HepG2 (cell line): ENCODE measurements around the gene EGFL8. TPM values are rescaled to one million over a fixed set of nuclear protein-coding genes. Genes with fewer than 3 reads are reported as not detected.

ENCODE experiments used
- ATAC-seq: fragments of 200-7000 bp; cut with Tn5 transposase; 3 replicates; pipeline ENCODE4 v1.9.1; 2020; ENCODE audit warnings: mild to moderate bottlenecking, moderate library complexity
- BruUV-seq: library from RNA; stranded (reverse); fragments of 400-500 nt; replicated peaks from 2 replicates; lab custom pipeline; 2021; lab: Mats Ljungman, UMichigan
- CTCF ChIA-PET: fragments of 300-600 bp; formaldehyde crosslinking; extraction: SDS; loops from one replicate; lab custom pipeline; 2021; ENCODE audit warnings: low total read pairs, inconsistent platforms, low intra/inter-chr PET ratio; lab: Yijun Ruan, JAX
- POLR2A ChIA-PET: fragments of 350-600 bp; sonication (Branson Sonifier 250); formaldehyde crosslinking; loops from one replicate; lab custom pipeline; 2020; ENCODE audit warnings: antibody characterized with exemption, inconsistent platforms; lab: Yijun Ruan, JAX
- DNase-seq: peaks from one replicate; pipeline ENCODE4 v3.0.0-alpha.2; 2015; ENCODE audit warnings: low spot score
- FAIRE-seq: peaks from 3 replicates; lab custom pipeline; 2011; peaks lifted over from hg19 to GRCh38; lab: Jason Lieb, UNC
- H2AFZ ChIP-seq: one replicate; pipeline ENCODE4 v1.6.1; 2011; ENCODE audit warnings: low read length, inconsistent platforms
- H3K27ac ChIP-seq: fragments of 300-600 bp; 3 replicates; pipeline ENCODE4 v1.8.0; 2011; ENCODE audit warnings: mixed run types, mild to moderate bottlenecking, mixed read lengths, low read length, inconsistent platforms; ENCODE audit not compliant: insufficient read depth; ENCODE audit errors: extremely low read length
- H3K27me3 ChIP-seq, 2 experiments: fragments of 200-600 bp in 1 of 2; 2 replicates in 1 of 2; 3 replicates in 1 of 2; pipeline versions ENCODE4 v1.6.0 to v1.8.0; 2011; ENCODE audit warnings: low read length in 2 of 2, mild to moderate bottlenecking in 2 of 2, moderate library complexity in 2 of 2, inconsistent platforms in 1 of 2; ENCODE audit not compliant: insufficient read depth in 2 of 2, control insufficient read depth in 1 of 2
- H3K36me3 ChIP-seq, 2 experiments: fragments of 200-600 bp in 1 of 2; replicated peaks in 1 of 2; 2 replicates in 1 of 2; 3 replicates in 1 of 2; pipeline versions ENCODE4 v1.5.1 to v1.8.0; 2011; ENCODE audit warnings: low read length in 2 of 2, inconsistent platforms in 1 of 2; ENCODE audit not compliant: insufficient read depth in 2 of 2, control insufficient read depth in 1 of 2
- H3K4me1 ChIP-seq: 2 replicates; pipeline ENCODE4 v1.5.1; 2012; ENCODE audit warnings: low read length, inconsistent platforms; ENCODE audit not compliant: insufficient read depth
- H3K4me2 ChIP-seq: 2 replicates; pipeline ENCODE4 v1.6.0; 2011; ENCODE audit warnings: low read depth, low read length, inconsistent platforms
- H3K4me3 ChIP-seq, 3 experiments: fragments of 200-600 bp in 1 of 3; sonication (generic), shearing (Covaris generic) in 1 of 3; replicated peaks in 1 of 3; 2 replicates each; pipeline ENCODE4 v1.5.1; 2011 to 2016; ENCODE audit warnings: low read length in 3 of 3, inconsistent platforms in 2 of 3, low read depth in 2 of 3, mild to moderate bottlenecking in 2 of 3, control low read depth in 1 of 3, mixed read lengths in 1 of 3; ENCODE audit not compliant: insufficient read depth in 1 of 3
- H3K79me2 ChIP-seq: one replicate; pipeline ENCODE4 v1.6.1; 2011; ENCODE audit warnings: low read length, inconsistent platforms; ENCODE audit not compliant: insufficient read depth
- H3K9ac ChIP-seq: 2 replicates; pipeline ENCODE4 v1.6.0; 2011; ENCODE audit warnings: mild to moderate bottlenecking, low read depth, low read length, inconsistent platforms; ENCODE audit not compliant: insufficient read depth
- H3K9me3 ChIP-seq: 2 replicates; pipeline ENCODE4 v1.5.1; 2012; ENCODE audit warnings: mild to moderate bottlenecking, low read length
- H4K20me1 ChIP-seq: 2 replicates; pipeline ENCODE4 v1.6.0; 2011; ENCODE audit warnings: inconsistent platforms, mild to moderate bottlenecking, low read length, moderate library complexity; ENCODE audit not compliant: insufficient read depth
- ELF3 ChIP-seq: IDR thresholded peaks from 2 replicates; pipeline ENCODE4 v1.6.1; 2016; ENCODE audit warnings: missing genetic modification reagents, missing compliant biosample characterization
- GATAD2A ChIP-seq: IDR thresholded peaks from 2 replicates; pipeline ENCODE4 v1.6.1; 2016
- HDAC1 ChIP-seq: sonication (generic); formaldehyde crosslinking; IDR thresholded peaks from 2 replicates; pipeline ENCODE4 v1.5.1; 2020; ENCODE audit warnings: mild to moderate bottlenecking, missing genetic modification reagents
- KLF16 ChIP-seq, 2 experiments: sonication (generic) in 1 of 2; formaldehyde crosslinking in 1 of 2; IDR thresholded peaks; 2 replicates each; pipeline versions ENCODE4 v1.6.1 to v1.8.0; 2016 to 2023; ENCODE audit warnings: missing genetic modification reagents in 2 of 2, missing compliant biosample characterization in 1 of 2
- MTF2 ChIP-seq: sonication (generic); formaldehyde crosslinking; IDR thresholded peaks from 2 replicates; pipeline ENCODE4 v1.5.0; 2020; ENCODE audit warnings: missing genetic modification reagents, borderline replicate concordance
- PHF21A ChIP-seq: sonication (generic); formaldehyde crosslinking; IDR thresholded peaks from 2 replicates; pipeline ENCODE4 v1.5.0; 2020; ENCODE audit warnings: mild to moderate bottlenecking, missing genetic modification reagents
- RELA ChIP-seq: sonication (generic); formaldehyde crosslinking; IDR thresholded peaks from 2 replicates; pipeline ENCODE4 v1.4.0; 2020; ENCODE audit warnings: missing genetic modification reagents
- SALL1 ChIP-seq: sonication (generic); formaldehyde crosslinking; IDR thresholded peaks from 2 replicates; pipeline ENCODE4 v1.8.0; 2022; ENCODE audit warnings: mild to moderate bottlenecking, missing genetic modification reagents
- SIN3A ChIP-seq: IDR thresholded peaks from 2 replicates; pipeline ENCODE4 v1.6.1; 2011; ENCODE audit warnings: low read depth, mild to moderate bottlenecking, control low read depth, low read length, borderline replicate concordance
- SKI ChIP-seq: fragments of 450-650 bp; IDR thresholded peaks from one replicate; pipeline ENCODE4 v1.6.1; 2018; ENCODE audit warnings: mild to moderate bottlenecking; ENCODE audit not compliant: partially characterized antibody
- ZMYM4 ChIP-seq: sonication (generic); formaldehyde crosslinking; IDR thresholded peaks from 2 replicates; pipeline ENCODE4 v1.8.1; 2023; ENCODE audit warnings: mild to moderate bottlenecking, missing genetic modification reagents
- ZNF652 ChIP-seq: IDR thresholded peaks from 2 replicates; pipeline ENCODE4 v1.6.1; 2016; ENCODE audit warnings: low read depth, borderline replicate concordance
- ZNF841 ChIP-seq: sonication (generic); formaldehyde crosslinking; IDR thresholded peaks from 2 replicates; pipeline ENCODE4 v1.8.1; 2023; ENCODE audit warnings: missing genetic modification reagents, borderline replicate concordance
- WGBS: methylation state at CpG from one replicate; pipeline ENCODE4 v1.1.6; 2017; ENCODE audit warnings: low lambda C conversion rate; 5-methylcytosine and 5-hydroxymethylcytosine counted together
- in situ Hi-C: cut with HindIII; loops from 2 replicates; pipeline ENCODE4 v1.10.0; 2017; ENCODE audit warnings: low pct_unique_long_range_greater_than_20kb; ENCODE audit not compliant: extremely low pct_ligation_motif_present
- intact Hi-C: fragments of 100-400 bp; cut with micrococcal nuclease; formaldehyde crosslinking; loops from one replicate; pipeline ENCODE4 v1.10.0; 2022; ENCODE audit not compliant: unreplicated experiment
- polyA plus RNA-seq, 8 experiments: library from polyadenylated mRNA; depleted of rRNA in 3 of 8; stranded (reverse) in 7 of 8; unstranded in 1 of 8; fragments of >200 nt; fragmentation: Illumina TruSeq in 4 of 8; extraction: Trizol in 4 of 8; gene quantifications; 2 replicates each; pipeline versions ENCODE4 v1.2.1 to v1.2.3, GENCODE V29; 2011 to 2016; ENCODE audit warnings: low read depth in 4 of 8, missing spikeins in 1 of 8, mixed read lengths in 1 of 8; ENCODE audit not compliant: insufficient read depth in 1 of 8
- total RNA-seq, 5 experiments: library from RNA; depleted of rRNA; stranded (reverse); fragments of >200 nt; fragmentation: Illumina TruSeq; extraction: Trizol; gene quantifications; 2 replicates each; pipeline ENCODE4 v1.2.3, GENCODE V29; 2016; ENCODE audit warnings: low read depth in 1 of 5
- TF ChIP-seq, protein P1 (sequence below): sonication (generic); formaldehyde crosslinking; conservative IDR thresholded peaks from 2 replicates; pipeline ENCODE4 v1.8.1; 2023; ENCODE audit warnings: missing genetic modification reagents
- TF ChIP-seq, protein P2 (sequence below): sonication (generic); formaldehyde crosslinking; conservative IDR thresholded peaks from 2 replicates; pipeline ENCODE4 v1.4.0; 2020; ENCODE audit warnings: mild to moderate bottlenecking, missing genetic modification reagents, moderate library complexity
- TF ChIP-seq, protein P3 (sequence below): sonication (generic); formaldehyde crosslinking; IDR thresholded peaks from 2 replicates; pipeline ENCODE4 v1.4.0; 2020; ENCODE audit warnings: missing genetic modification reagents, borderline replicate concordance

Gene EGFL8
- total and polyA plus RNA-seq, 2 of the 13 experiments (the other 11 are each of a cell fraction or from before 2014, with no cell fraction given): 10.0 to 11.5 TPM

GRCh38 chr6:32140420-32141046 lies 23.9 kb upstream of the EGFL8 start:
- in situ Hi-C loops: no loop called here
- FAIRE-seq: no peak
- TF ChIP-seq MTF2 (CRISPR knock-in tag) (no peak), SALL1 (0 out of 2 replicates have a peak, but pooled peaks have one; percentile 10), HDAC1 (CRISPR knock-in tag) (peak; percentile 46), ZMYM4 (CRISPR knock-in tag) (0 out of 2 replicates have a peak, but pooled peaks have one; percentile 24), GATAD2A (CRISPR knock-in tag) (peak; percentile 34; the same call in 1 of the 2 replicates), KLF16 (CRISPR knock-in tag; IDR thresholded peaks at IDR 0.05) (no peak), SIN3A (no peak), RELA (CRISPR knock-in tag) (0 out of 2 replicates have a peak, but pooled peaks have one; percentile 17), SKI (peak; percentile 84), PHF21A (CRISPR knock-in tag) (0 out of 2 replicates have a peak, but pooled peaks have one; percentile 17), ZNF841 (CRISPR knock-in tag) (no peak), ZNF652 (CRISPR knock-in tag) (peak; percentile 34; the same call in 1 of the 2 replicates), ELF3 (no peak)
- TF ChIP-seq, protein P1, sequence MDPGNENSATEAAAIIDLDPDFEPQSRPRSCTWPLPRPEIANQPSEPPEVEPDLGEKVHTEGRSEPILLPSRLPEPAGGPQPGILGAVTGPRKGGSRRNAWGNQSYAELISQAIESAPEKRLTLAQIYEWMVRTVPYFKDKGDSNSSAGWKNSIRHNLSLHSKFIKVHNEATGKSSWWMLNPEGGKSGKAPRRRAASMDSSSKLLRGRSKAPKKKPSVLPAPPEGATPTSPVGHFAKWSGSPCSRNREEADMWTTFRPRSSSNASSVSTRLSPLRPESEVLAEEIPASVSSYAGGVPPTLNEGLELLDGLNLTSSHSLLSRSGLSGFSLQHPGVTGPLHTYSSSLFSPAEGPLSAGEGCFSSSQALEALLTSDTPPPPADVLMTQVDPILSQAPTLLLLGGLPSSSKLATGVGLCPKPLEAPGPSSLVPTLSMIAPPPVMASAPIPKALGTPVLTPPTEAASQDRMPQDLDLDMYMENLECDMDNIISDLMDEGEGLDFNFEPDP (CRISPR knock-in tag): 0 out of 2 replicates have a peak, but pooled peaks have one; percentile 75
- TF ChIP-seq, protein P2, sequence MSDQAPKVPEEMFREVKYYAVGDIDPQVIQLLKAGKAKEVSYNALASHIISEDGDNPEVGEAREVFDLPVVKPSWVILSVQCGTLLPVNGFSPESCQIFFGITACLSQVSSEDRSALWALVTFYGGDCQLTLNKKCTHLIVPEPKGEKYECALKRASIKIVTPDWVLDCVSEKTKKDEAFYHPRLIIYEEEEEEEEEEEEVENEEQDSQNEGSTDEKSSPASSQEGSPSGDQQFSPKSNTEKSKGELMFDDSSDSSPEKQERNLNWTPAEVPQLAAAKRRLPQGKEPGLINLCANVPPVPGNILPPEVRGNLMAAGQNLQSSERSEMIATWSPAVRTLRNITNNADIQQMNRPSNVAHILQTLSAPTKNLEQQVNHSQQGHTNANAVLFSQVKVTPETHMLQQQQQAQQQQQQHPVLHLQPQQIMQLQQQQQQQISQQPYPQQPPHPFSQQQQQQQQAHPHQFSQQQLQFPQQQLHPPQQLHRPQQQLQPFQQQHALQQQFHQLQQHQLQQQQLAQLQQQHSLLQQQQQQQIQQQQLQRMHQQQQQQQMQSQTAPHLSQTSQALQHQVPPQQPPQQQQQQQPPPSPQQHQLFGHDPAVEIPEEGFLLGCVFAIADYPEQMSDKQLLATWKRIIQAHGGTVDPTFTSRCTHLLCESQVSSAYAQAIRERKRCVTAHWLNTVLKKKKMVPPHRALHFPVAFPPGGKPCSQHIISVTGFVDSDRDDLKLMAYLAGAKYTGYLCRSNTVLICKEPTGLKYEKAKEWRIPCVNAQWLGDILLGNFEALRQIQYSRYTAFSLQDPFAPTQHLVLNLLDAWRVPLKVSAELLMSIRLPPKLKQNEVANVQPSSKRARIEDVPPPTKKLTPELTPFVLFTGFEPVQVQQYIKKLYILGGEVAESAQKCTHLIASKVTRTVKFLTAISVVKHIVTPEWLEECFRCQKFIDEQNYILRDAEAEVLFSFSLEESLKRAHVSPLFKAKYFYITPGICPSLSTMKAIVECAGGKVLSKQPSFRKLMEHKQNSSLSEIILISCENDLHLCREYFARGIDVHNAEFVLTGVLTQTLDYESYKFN: 0 out of 2 replicates have a peak, but pooled peaks have one; percentile 19
- TF ChIP-seq, protein P3, sequence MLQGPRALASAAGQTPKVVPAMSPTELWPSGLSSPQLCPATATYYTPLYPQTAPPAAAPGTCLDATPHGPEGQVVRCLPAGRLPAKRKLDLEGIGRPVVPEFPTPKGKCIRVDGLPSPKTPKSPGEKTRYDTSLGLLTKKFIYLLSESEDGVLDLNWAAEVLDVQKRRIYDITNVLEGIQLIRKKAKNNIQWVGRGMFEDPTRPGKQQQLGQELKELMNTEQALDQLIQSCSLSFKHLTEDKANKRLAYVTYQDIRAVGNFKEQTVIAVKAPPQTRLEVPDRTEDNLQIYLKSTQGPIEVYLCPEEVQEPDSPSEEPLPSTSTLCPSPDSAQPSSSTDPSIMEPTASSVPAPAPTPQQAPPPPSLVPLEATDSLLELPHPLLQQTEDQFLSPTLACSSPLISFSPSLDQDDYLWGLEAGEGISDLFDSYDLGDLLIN: no peak
- DNase-seq: no peak
- peaks cover 44% of the 10 kb centered on the region for H3K4me1 ChIP-seq
- ChIA-PET POLR2A (interaction anchor here (1.0 to 1.5 kb wide), 6 partner anchors 10 to 830 kb away, joined by 3 to 4 read pairs (median 4); partner anchors contain the start of genes ATF6B, FKBPL, PBX2 and PRRT1), CTCF (no interaction called here)
- H3K36me3 ChIP-seq: no peaks in the 10 kb centered on the region
- H3K27me3 ChIP-seq: peaks cover 0 to under 1% of the 10 kb centered on the region in 2 experiments; a peak in 1 of 5 replicates
- no peak overlapping the region for H3K9ac ChIP-seq
- no peaks in the 10 kb centered on the region for H4K20me1 ChIP-seq
- BruUV-seq: no TSS peak
- peak overlapping the region; percentile 56 for H3K4me2 ChIP-seq
- peak overlapping the region; percentile 9 for H3K27ac ChIP-seq
- peak; percentile 23; the same call in 2 of the 3 replicates for ATAC-seq
- peak overlapping the region; percentile 59 for H2AFZ ChIP-seq
- no peaks in the 10 kb centered on the region for H3K79me2 ChIP-seq
- H3K9me3 ChIP-seq: no peaks in the 10 kb centered on the region
- WGBS: under 1% methylated on average over 5 of the region's 5 CpGs
- intact Hi-C loops: no loop called here
- H3K4me3 ChIP-seq: no peak overlapping the region
